Measurements from ENCODE around the gene CARD18.
"Not testable (repeated sequence)": the region's sequence is repeated elsewhere in the genome, so short reads cannot be mapped to it uniquely, and the experiment has no call there.

The CARD18 gene

DNA sequence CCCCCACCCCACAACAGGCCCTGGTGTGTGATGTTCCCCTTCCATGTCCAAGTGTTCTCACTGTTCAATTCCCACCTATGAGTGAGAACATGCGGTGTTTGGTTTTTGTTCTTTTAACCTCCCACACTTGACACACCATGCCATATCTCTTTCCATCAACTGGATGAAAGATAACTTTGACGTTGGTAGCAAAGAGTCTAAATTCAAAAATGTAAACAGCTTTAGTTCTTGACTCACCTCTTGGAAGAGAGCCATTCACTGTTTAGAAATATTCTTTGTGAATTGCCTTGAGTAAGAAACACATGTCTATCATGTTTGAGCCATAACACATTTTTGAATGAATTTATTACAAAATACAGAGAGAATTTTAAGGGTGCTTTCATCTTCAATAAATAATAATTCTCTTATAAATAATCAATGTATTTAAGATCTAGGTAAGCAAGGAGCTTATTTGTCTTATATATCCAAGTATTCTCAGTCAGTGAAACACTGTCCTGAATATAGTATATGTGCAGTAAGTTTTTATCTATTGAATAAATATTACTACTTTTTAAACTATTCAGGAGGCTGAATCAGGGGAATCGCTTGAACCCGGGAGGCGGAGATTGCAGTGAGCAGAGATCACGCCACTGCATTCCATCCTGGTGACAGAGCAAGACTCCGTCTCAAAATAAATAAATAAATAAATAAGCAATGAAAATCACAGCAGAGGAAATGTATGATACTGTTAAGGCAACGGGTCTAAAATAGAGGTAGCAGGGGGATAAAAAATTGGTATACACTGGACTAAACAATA, 6.7 kb downstream of the CARD18 start:
- peak; percentile 18 for DNase-seq (ENCODE audit: low read depth, low spot score)

GRCh38 chr11:105130189-105130813, 9.3 kb downstream of the CARD18 start:
- no peak for DNase-seq (ENCODE audit: low read depth, low spot score)

- DNase-seq (ENCODE audit: low read depth, low spot score), result no peak
These were observed 14.8 kb downstream of the CARD18 start for GRCh38 chr11:105124756-105125155.

- no peak for DNase-seq (ENCODE audit: low read depth, low spot score)
These were observed 28.2 kb downstream of the CARD18 start for GRCh38 chr11:105111145-105111944.

DNA sequence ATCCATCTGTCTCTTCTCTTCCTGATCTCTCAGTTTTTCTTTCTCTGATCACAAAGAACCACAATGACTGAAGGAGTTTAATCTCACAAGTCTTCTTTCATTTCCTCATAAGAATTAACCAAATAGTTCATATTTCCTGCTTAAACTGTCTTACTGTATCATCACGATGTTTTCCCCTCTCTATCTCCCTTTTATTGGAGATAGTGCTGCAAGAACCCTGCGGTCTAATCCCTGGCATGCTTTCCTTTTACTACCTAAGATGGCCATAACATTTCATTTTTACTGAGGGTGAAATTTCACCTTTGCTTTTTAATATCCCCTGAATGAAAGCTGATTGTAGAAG, 28.9 kb downstream of the CARD18 start:
- DNase-seq (ENCODE audit: low read depth, low spot score), result no peak

DNA sequence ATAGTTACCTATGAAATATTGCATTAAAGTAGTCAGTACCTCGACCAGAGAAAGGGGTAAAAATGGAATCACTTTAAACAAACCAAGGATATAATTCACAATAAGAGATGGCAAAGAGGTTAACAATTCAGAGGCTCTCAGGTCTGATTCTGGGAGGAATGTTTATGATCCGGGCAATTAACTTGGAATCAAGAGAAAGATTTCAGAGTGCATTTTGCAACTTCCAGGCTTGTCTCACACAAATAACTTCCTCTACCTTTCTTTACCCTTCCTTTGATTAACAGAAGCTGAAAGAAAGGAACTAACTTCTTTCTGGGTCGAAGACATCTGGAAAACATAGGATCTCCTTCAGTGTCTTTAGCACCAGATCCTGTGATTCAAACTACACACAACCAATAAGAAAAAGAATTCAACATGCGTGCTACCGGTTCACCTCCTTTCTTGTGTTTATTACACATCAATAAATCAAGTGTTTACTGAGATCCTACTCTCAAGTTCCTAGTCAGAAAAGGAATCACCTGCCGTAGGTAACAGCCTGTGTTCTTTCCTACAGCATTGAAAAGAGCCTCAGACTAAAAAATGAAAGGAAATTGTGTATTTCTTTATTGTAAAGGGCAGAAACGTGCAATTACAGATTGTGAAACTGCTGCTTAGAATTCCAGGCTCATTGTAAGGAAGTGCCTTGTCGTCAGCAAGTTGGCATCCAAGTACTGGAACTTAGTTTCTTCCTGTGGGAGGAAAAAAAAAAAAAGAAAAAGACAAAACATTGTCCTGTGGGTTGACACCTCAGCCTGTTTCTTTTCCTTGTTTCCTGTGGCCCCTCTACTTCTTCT, 29.5 kb downstream of the CARD18 start:
- peak; percentile 39 for DNase-seq (ENCODE audit: low read depth, low spot score)

DNA sequence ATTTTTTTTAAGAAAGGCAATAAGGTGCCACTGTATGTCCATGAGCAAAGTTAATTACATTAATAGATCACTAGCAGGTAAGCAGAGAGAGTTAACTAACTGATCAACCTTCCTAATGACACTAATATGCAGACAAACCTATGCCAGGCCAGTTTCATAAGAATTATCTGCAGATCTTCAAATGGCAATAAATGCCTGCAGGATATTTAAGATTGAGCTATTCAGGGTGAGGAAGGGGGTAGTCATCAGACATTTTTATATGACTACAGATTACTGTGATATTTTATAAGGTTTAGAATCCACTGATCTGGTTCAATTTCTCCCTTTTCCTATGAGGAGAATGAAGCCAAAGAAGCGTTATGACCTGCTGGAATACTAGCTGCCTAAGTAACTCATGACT, 30.2 kb downstream of the CARD18 start:
- DNase-seq (ENCODE audit: low read depth, low spot score), result no peak

DNA sequence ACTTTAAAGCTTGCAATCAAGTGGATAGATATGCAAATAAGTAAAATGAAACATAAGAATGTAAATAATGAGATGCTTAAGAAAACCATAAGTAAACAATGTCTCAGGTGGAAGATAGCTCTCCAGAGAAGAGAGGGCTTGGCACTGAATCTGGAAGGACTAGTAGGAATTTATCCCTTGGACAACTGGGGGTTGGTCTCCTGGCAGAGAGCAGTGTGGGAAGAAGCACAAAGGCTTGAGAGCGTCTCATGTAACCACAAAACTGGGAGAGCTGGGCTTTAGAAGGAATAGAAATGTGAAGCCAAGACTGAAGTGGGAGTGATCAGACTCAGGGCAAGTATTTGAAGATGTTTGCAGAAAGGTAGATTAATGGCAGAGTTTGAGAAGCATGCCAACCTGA, 31.3 kb downstream of the CARD18 start:
- DNase-seq (ENCODE audit: low read depth, low spot score), result peak; percentile 42

- not testable (repeated sequence) for DNase-seq (ENCODE audit: low read depth, low spot score)
These were observed 32.2 kb downstream of the CARD18 start for GRCh38 chr11:105107226-105107825.

GRCh38 chr11:105106140-105106539, 33.4 kb downstream of the CARD18 start:
- peak; percentile 59 for DNase-seq (ENCODE audit: low read depth, low spot score)

DNA sequence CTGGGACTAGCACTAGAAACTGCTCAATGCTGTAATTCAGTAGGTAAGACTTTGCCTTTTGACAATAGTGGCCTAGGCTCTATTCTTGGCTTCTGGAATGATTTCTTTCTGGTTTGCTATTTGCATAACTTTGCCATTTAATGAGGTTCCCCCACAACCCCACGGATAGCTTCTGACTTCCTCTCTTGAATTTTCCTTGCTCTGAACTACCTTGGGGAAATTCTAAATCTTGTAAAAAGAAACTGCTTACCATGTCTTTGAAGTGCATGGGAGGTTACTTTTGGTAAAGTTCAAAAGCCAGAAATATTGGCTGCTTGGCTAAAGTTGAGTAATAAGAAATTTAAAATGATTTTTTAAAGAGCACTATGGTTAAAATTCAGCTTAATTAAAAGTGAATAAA, 35.3 kb downstream of the CARD18 start:
- no peak for DNase-seq (ENCODE audit: low read depth, low spot score)

DNA sequence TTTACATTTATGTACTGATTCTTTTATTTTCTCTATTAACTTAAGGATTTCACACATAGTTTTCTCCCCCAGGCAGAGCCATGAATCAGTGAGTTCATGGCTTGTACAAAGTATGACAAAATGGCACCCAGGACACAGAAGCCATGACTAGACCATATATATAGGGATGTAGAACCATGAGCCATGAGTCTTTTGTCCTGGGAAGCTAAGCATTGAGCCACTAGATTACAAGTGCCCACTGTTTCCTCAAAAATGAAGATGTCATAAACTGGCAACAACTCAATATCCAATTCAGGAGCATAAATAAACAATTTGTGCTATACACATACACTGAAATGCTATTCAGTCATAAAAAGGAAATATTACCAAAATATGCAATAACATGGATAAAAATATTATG, 36.2 kb downstream of the CARD18 start:
- no peak for DNase-seq (ENCODE audit: low read depth, low spot score)

DNA sequence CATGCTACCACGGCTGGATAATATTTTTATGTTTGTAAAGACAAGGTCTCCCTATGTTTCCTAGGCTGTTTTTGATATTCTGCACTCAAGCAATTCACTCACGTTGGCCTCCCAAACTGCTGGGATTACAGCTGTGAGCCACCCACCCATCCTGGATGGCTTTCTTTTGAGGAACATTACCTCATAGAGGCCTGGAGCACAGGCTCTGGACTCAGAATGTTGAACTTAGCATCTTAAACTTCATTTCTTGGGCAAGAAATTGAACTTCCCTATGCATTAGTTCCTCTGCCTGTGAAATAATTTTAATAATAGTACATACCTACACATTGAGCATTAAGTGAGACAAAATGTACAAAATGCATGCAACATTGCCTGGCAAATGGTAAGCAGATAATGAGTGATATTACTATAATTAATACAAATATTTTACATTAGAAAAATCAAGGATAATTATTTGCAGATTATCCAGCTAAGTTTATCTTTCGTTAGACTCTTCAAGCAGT, 37.4 kb downstream of the CARD18 start:
- not testable (repeated sequence) for DNase-seq (ENCODE audit: low read depth, low spot score)

DNA sequence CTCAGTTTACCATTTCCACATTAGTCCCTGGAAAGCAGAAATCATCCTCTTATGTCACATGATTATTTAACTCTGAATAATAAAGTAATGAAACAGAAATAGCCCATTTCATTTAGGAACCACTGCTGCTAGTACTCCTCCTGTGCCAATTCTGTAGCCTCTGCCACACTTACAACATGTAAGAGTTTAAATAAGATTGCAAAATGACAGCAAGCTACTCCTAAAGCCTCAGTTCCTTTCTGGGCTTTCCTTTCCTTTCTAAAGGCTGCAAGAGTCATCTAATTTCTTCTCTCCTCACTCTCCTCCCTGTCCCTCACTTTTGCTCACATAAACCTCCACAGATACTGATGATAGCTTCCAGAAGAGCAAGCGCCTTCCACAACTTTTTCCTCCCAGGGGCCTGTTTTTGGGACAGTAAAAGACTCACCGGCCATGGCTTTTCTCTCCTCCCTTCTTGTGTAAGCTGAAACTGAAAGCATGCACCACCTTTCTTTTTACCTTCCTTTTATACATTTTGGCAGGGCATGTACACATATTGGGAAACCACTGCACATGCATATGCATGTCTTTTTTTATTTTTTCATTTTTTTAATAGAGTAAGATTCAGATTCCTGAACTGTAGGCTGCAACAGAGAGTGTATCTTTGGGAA, 38.5 kb downstream of the CARD18 start:
- DNase-seq (ENCODE audit: low read depth, low spot score), result no peak

- no peak for DNase-seq (ENCODE audit: low read depth, low spot score)
These were observed 39.4 kb downstream of the CARD18 start for GRCh38 chr11:105100206-105100605.

DNA sequence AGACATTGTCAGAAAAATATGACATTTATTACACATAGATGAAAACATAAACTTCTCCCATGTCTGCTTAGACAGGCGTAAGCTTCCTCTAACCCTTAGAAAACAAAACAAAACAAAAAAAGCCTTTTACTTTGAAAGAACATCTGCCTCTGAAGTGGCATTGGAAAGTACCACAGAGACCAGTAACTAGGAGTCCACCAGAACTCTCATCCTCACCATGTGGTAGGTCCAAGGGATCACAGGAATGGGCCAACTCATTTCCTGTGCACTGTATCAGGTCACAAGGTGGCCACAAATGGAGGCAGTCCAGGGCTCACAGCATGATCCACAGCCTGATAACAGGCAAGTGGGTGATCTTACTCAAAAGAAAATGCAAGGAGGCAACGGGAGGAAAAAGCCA, 40.0 kb downstream of the CARD18 start:
- not testable (repeated sequence) for DNase-seq (ENCODE audit: low read depth, low spot score)

- no peak for DNase-seq (ENCODE audit: low read depth, low spot score)
These were observed 47.0 kb downstream of the CARD18 start for GRCh38 chr11:105092256-105093239.

Measured in astrocyte of the hippocampus (primary cell).